Mesothelial cell of epicardium (in vitro differentiated cells): ENCODE data around the gene PTGES3L. TPM values are rescaled to one million over a fixed set of nuclear protein-coding genes. Genes with fewer than 3 reads are reported as not detected.
A peak's percentile ranks its signal among the peaks of the same experiment; 100 is the strongest.

Experiments used
- DNase-seq, 2 experiments: peaks; one replicate each; pipeline ENCODE4 v3.0.0; 2021; ENCODE audit warnings: low spot score in 2 of 2; ENCODE audit not compliant: unreplicated experiment in 2 of 2
- H3K27ac Mint-ChIP-seq: 2 replicates; pipeline ENCODE4 v1.8.0; 2021; ENCODE audit warnings: mixed read lengths
- H3K27me3 Mint-ChIP-seq: 2 replicates; pipeline ENCODE4 v1.8.0; 2021; ENCODE audit warnings: low read depth, mixed read lengths
- H3K36me3 Mint-ChIP-seq: 2 replicates; pipeline ENCODE4 v1.8.0; 2021; ENCODE audit warnings: mixed read lengths
- H3K4me1 Mint-ChIP-seq: 2 replicates; pipeline ENCODE4 v1.8.0; 2021; ENCODE audit warnings: mixed read lengths
- H3K4me3 Mint-ChIP-seq: 2 replicates; pipeline ENCODE4 v1.8.0; 2021; ENCODE audit warnings: mild to moderate bottlenecking, moderate library complexity, mixed read lengths
- H3K9me3 Mint-ChIP-seq: 2 replicates; pipeline ENCODE4 v1.8.0; 2021; ENCODE audit warnings: mixed read lengths
- CTCF ChIP-seq: fragments of 200-600 bp; sonication (generic); IDR thresholded peaks from one replicate; pipeline ENCODE4 v1.5.0; 2021; ENCODE audit warnings: antibody characterized with exemption; ENCODE audit not compliant: unreplicated experiment
- total RNA-seq: library from RNA; stranded (reverse); gene quantifications from 3 replicates; pipeline ENCODE4 v1.2.1, GENCODE V29; 2021

The PTGES3L gene
- total RNA-seq, 1 donor from 2014 or later: 1.6 TPM

GRCh38 chr17:43025290-43025657 lies 45.4 kb upstream of the PTGES3L start:
- Mint-ChIP-seq H3K9me3 (no peaks in the 10 kb centered on the region), H3K4me3 (peak overlapping the region; percentile 77), H3K4me1 (peaks cover 18% of the 10 kb centered on the region), H3K36me3 (no peaks in the 10 kb centered on the region), H3K27ac (peak overlapping the region; percentile 72), H3K27me3 (no peaks in the 10 kb centered on the region)
- no peak for TF ChIP-seq CTCF
- no peak for DNase-seq

GRCh38 chr17:43024407-43025289 lies 44.8 kb upstream of the PTGES3L start, which contains the start of gene RND2:
Gene RND2, plus strand, starts transcription at chr17:43025231. Its CDS starts 117 bp downstream, at chr17:43025348.
- peak within 1 kb of the TSS; percentile 84 for H3K4me3 Mint-ChIP-seq
- H3K36me3 Mint-ChIP-seq: no peaks in the 10 kb centered on the region
- peak within 1 kb of the TSS; percentile 90 for H3K27ac Mint-ChIP-seq
- peak; percentile 73 to 87 for DNase-seq
- TF ChIP-seq CTCF: no peak
- H3K4me1 Mint-ChIP-seq: peaks cover 24% of the 10 kb centered on the region
- no peaks in the 10 kb centered on the region for H3K9me3 Mint-ChIP-seq
- no peaks in the 10 kb centered on the region for H3K27me3 Mint-ChIP-seq

GRCh38 chr17:43021741-43022512 lies 42.0 kb upstream of the PTGES3L start, which contains the start of gene VAT1:
Gene VAT1, minus strand, starts transcription at chr17:43022385. Its CDS starts 63 bp downstream, at chr17:43022322.
- Mint-ChIP-seq H3K27me3 (no peaks in the 10 kb centered on the region), H3K4me3 (peak within 1 kb of the TSS; percentile 96), H3K27ac (peak within 1 kb of the TSS; percentile 96), H3K4me1 (peaks cover 40% of the 10 kb centered on the region), H3K9me3 (no peaks in the 10 kb centered on the region), H3K36me3 (peaks cover 2% of the 10 kb centered on the region)
- no peak for TF ChIP-seq CTCF
- peak; percentile 56 to 77 for DNase-seq

GRCh38 chr17:43020789-43021740 lies 41.2 kb upstream of the PTGES3L start:
- peak overlapping the region; percentile 96 for H3K4me3 Mint-ChIP-seq
- peak overlapping the region; percentile 96 for H3K27ac Mint-ChIP-seq
- H3K9me3 Mint-ChIP-seq: no peaks in the 10 kb centered on the region
- TF ChIP-seq CTCF: no peak
- peaks cover 2% of the 10 kb centered on the region for H3K36me3 Mint-ChIP-seq
- H3K27me3 Mint-ChIP-seq: no peaks in the 10 kb centered on the region
- peak in 1 of 2 experiments; percentile 68 for DNase-seq
- H3K4me1 Mint-ChIP-seq: peaks cover 40% of the 10 kb centered on the region

GRCh38 chr17:43020030-43020621 lies 40.2 kb upstream of the PTGES3L start:
- peak overlapping the region; percentile 96 for H3K4me3 Mint-ChIP-seq
- peak overlapping the region; percentile 96 for H3K27ac Mint-ChIP-seq
- TF ChIP-seq CTCF: no peak
- peaks cover 7% of the 10 kb centered on the region for H3K36me3 Mint-ChIP-seq
- DNase-seq: no peak
- no peaks in the 10 kb centered on the region for H3K27me3 Mint-ChIP-seq
- H3K9me3 Mint-ChIP-seq: no peaks in the 10 kb centered on the region
- peaks cover 38% of the 10 kb centered on the region for H3K4me1 Mint-ChIP-seq
